Measurements from ENCODE around the gene RIPK3. TPM values are rescaled to one million over a fixed set of nuclear protein-coding genes. Genes with fewer than 3 reads are reported as not detected.

RIPK3 gene
- total RNA-seq, 1 experiment from 2014 or later = 0.35 TPM

GRCh38 chr14:24376448-24377070, 36.8 kb upstream of the RIPK3 start:
- no peak overlapping the region for H3K27ac ChIP-seq (ENCODE audit: insufficient read length, low read depth, low read length)

More at GRCh38 chr14:24376448-24377070, 36.8 kb upstream of the RIPK3 start:
- no peak overlapping the region for H2BK12ac ChIP-seq (ENCODE audit: insufficient read length, low read depth, low read length)
- Mint-ChIP-seq H3K27me3 (ENCODE audit: low read depth) (no peaks in the 10 kb centered on the region; the same call in 1 of the 2 replicates), H3K9me3 (no peaks in the 10 kb centered on the region), H3K4me1 (peaks cover 37 to 46% of the 10 kb centered on the region in 2 experiments), H3K27ac (peak overlapping the region; percentile 52 to 84 (median 64); a peak in 4 of 7 replicates), H3K4me3 (peak overlapping the region; percentile 62 to 79), H3K36me3 (ENCODE audit: insufficient read depth in 1 of 3, low read depth in 3 of 3) (peaks cover 10 to 36% (median 23%) of the 10 kb centered on the region in 3 experiments)
- no peaks in the 10 kb centered on the region for H3K9me3 ChIP-seq (ENCODE audit: control insufficient read depth, low read depth, low read length)
- DNase-seq = peak; percentile 88
- H3K79me2 ChIP-seq (ENCODE audit: insufficient read depth, low read length) = no peaks in the 10 kb centered on the region
- H4K91ac ChIP-seq (ENCODE audit: insufficient read length, low read depth, low read length) = no peak overlapping the region
- H2BK5ac ChIP-seq (ENCODE audit: insufficient read length, low read length) = no peak overlapping the region
- TF ChIP-seq CTCF (conservative IDR thresholded peaks at IDR 0.05) = peak; percentile 66
- H4K20me1 ChIP-seq (ENCODE audit: control insufficient read depth, insufficient read depth, insufficient read length) = no peaks in the 10 kb centered on the region
- no peaks in the 10 kb centered on the region for H3K79me1 ChIP-seq (ENCODE audit: insufficient read depth, low read depth, low read length, poor library complexity, severe bottlenecking)
- H2BK15ac ChIP-seq (ENCODE audit: low read depth, low read length) = no peak overlapping the region
- H3T11ph ChIP-seq (ENCODE audit: low read length) = no peak overlapping the region
- no peak overlapping the region for H2AK5ac ChIP-seq (ENCODE audit: insufficient read length, low read length)
- H3K14ac ChIP-seq (ENCODE audit: insufficient read depth, low read length) = no peak overlapping the region
- no peak overlapping the region for H2BK120ac ChIP-seq (ENCODE audit: low read depth, low read length, poor library complexity, severe bottlenecking)
- WGBS (ENCODE audit: extremely low coverage, insufficient read length, low lambda C conversion rate) = no CpG with 5 or more reads among the region's 16 CpGs
- H2AFZ ChIP-seq (ENCODE audit: low read length) = no peak overlapping the region
- no peak overlapping the region for H3K23ac ChIP-seq (ENCODE audit: insufficient read length, low read depth, low read length)
- H4K8ac ChIP-seq (replicated peaks; ENCODE audit: insufficient read length, low read depth, low read length) = no peak overlapping the region
- peak overlapping the region; percentile 42 for H3K4me2 ChIP-seq (ENCODE audit: insufficient read depth, insufficient read length, low read length)
- H3K18ac ChIP-seq (ENCODE audit: insufficient read length, low read depth, low read length) = no peak overlapping the region
- H4K5ac ChIP-seq (ENCODE audit: insufficient read length, low read depth, low read length) = no peak overlapping the region
- no peak overlapping the region for H3K9ac ChIP-seq (ENCODE audit: extremely low read depth, insufficient read length, low read length)
- H3K4me1 ChIP-seq (ENCODE audit: insufficient read depth, low read length) = peaks cover 3% of the 10 kb centered on the region
- H2BK20ac ChIP-seq (ENCODE audit: low read depth, low read length, poor library complexity, severe bottlenecking) = no peak overlapping the region
- no peak overlapping the region for H3K4ac ChIP-seq (ENCODE audit: low read depth, low read length)
- no peak overlapping the region for H3K56ac ChIP-seq (ENCODE audit: insufficient read length, low read depth, low read length)
- no peaks in the 10 kb centered on the region for H3K27me3 ChIP-seq (ENCODE audit: insufficient read depth, low read length)
- H3K23me2 ChIP-seq (ENCODE audit: insufficient read length, low read depth, low read length, poor library complexity, severe bottlenecking) = no peaks in the 10 kb centered on the region
